ENCODE measurements around the gene TRAPPC13.
A peak's percentile ranks its signal among the peaks of the same experiment; 100 is the strongest.
"Not testable (repeated sequence)": the region's sequence is repeated elsewhere in the genome, so short reads cannot be mapped to it uniquely, and the experiment has no call there.

TRAPPC13 gene
- total RNA-seq: 37.4 to 42.4 reads per million in 2 donors

- DNase-seq: no peak
Observed at GRCh38 chr5:65624571-65625555, at the start of gene TRAPPC13, which contains the start of gene SHLD3. Gene TRAPPC13, plus strand, starts transcription at chr5:65625027. Its CDS starts 34 bp downstream, at chr5:65625061. Gene SHLD3, plus strand, starts transcription at chr5:65625027. Its CDS starts 4,561 bp downstream, at chr5:65629588.

- DNase-seq: no peak
Observed at GRCh38 chr5:65577141-65577540, 47.7 kb upstream of the TRAPPC13 start.

GRCh38 chr5:65588694-65589093 lies 36.1 kb upstream of the TRAPPC13 start:
- no peak for DNase-seq

GRCh38 chr5:65601761-65602160 lies 23.1 kb upstream of the TRAPPC13 start:
- DNase-seq: not testable (repeated sequence)

GRCh38 chr5:65611524-65611923 lies 13.3 kb upstream of the TRAPPC13 start:
- DNase-seq: no peak

- no peak for DNase-seq
Observed at GRCh38 chr5:65612298-65612907, 12.4 kb upstream of the TRAPPC13 start.

GRCh38 chr5:65620021-65620420 lies 4.8 kb upstream of the TRAPPC13 start:
- DNase-seq: no peak

GRCh38 chr5:65621961-65622360 lies 2.9 kb upstream of the TRAPPC13 start:
- DNase-seq: not testable (repeated sequence)

GRCh38 chr5:65623482-65623881 lies 1.3 kb upstream of the TRAPPC13 start:
- DNase-seq: no peak

- DNase-seq: peak; percentile 81
Observed at GRCh38 chr5:65624025-65624570, 729 bp upstream of the TRAPPC13 start, which contains the start of gene TRIM23. Gene TRIM23, minus strand, starts transcription at chr5:65624333. Its CDS starts 59 bp downstream, at chr5:65624274.

GRCh38 chr5:65625743-65626142 lies 916 bp downstream of the TRAPPC13 start:
- DNase-seq: no peak

- no peak for DNase-seq
Observed at GRCh38 chr5:65630981-65631380, 6.2 kb downstream of the TRAPPC13 start.

- DNase-seq: no peak
Observed at GRCh38 chr5:65640240-65640639, 15.4 kb downstream of the TRAPPC13 start.

GRCh38 chr5:65646938-65647337 lies 22.1 kb downstream of the TRAPPC13 start:
- no peak for DNase-seq

GRCh38 chr5:65647941-65648340 lies 23.1 kb downstream of the TRAPPC13 start:
- DNase-seq: no peak

- DNase-seq: no peak
Observed at GRCh38 chr5:65651144-65651543, 26.3 kb downstream of the TRAPPC13 start.

- DNase-seq: no peak
Observed at GRCh38 chr5:65654713-65655112, 29.9 kb downstream of the TRAPPC13 start.

GRCh38 chr5:65663804-65664521 lies 39.1 kb downstream of the TRAPPC13 start:
- no peak for DNase-seq

- no peak for DNase-seq
Observed at GRCh38 chr5:65668696-65669095, 43.9 kb downstream of the TRAPPC13 start.

GRCh38 chr5:65672796-65673195 lies 48.0 kb downstream of the TRAPPC13 start:
- DNase-seq: no peak

GRCh38 chr5:65674749-65675148 lies 49.9 kb downstream of the TRAPPC13 start:
- DNase-seq: no peak

GRCh38 chr5:65676056-65676455 lies 51.2 kb downstream of the TRAPPC13 start:
- DNase-seq: not testable (repeated sequence)

GRCh38 chr5:65682148-65682547 lies 57.3 kb downstream of the TRAPPC13 start:
- no peak for DNase-seq
